Coronary artery (tissue), 2 donors: ENCODE measurements around the gene FAXDC2.

Experiments used
- DNase-seq: peaks from one replicate; pipeline ENCODE4 v3.0.0-alpha.2; 2017; ENCODE audit warnings: low spot score
- H3K27ac ChIP-seq, 2 donors: fragments of 200-600 bp; sonication (generic); one replicate each; pipeline ENCODE4 v1.5.1; 2016 to 2019
- H3K4me3 ChIP-seq: fragments of 200-600 bp; sonication (generic); 2 replicates; pipeline ENCODE4 v1.5.1; 2016; ENCODE audit warnings: mild to moderate bottlenecking, moderate library complexity
- CTCF ChIP-seq: fragments of 200-600 bp; sonication (generic); IDR thresholded peaks from one replicate; pipeline ENCODE4 v1.5.1; 2019; ENCODE audit warnings: antibody characterized with exemption

FAXDC2 gene

GRCh38 chr5:154811653-154812465 is 38.5 kb downstream of the FAXDC2 start:
- Histone ChIP-seq H3K27ac (peak overlapping the region in 1 of 2 donors; percentile 17), H3K4me3 (no peak overlapping the region)
- peak; percentile 80 for TF ChIP-seq CTCF
- DNase-seq = no peak

- H3K4me3 ChIP-seq = no peak overlapping the region
- peak overlapping the region in 1 of 2 donors; percentile 17 for H3K27ac ChIP-seq
- no peak for TF ChIP-seq CTCF
- DNase-seq = no peak
These were observed 39.2 kb downstream of the FAXDC2 start for GRCh38 chr5:154811239-154811638.

GRCh38 chr5:154806176-154806575 is 44.2 kb downstream of the FAXDC2 start:
- no peak for TF ChIP-seq CTCF
- Histone ChIP-seq H3K27ac (no peak overlapping the region), H3K4me3 (no peak overlapping the region)
- DNase-seq = no peak

- Histone ChIP-seq H3K27ac (no peak overlapping the region), H3K4me3 (no peak overlapping the region)
- no peak for TF ChIP-seq CTCF
- no peak for DNase-seq
These were observed 48.4 kb downstream of the FAXDC2 start for GRCh38 chr5:154802050-154802449.

GRCh38 chr5:154801083-154801482 is 49.3 kb downstream of the FAXDC2 start:
- Histone ChIP-seq H3K27ac (no peak overlapping the region), H3K4me3 (no peak overlapping the region)
- DNase-seq = no peak
- TF ChIP-seq CTCF = no peak

- Histone ChIP-seq H3K27ac (no peak overlapping the region), H3K4me3 (no peak overlapping the region)
- no peak for DNase-seq
- no peak for TF ChIP-seq CTCF
These were observed 49.8 kb downstream of the FAXDC2 start for GRCh38 chr5:154800582-154800981.

- TF ChIP-seq CTCF = no peak
- no peak for DNase-seq
- Histone ChIP-seq H3K27ac (no peak overlapping the region), H3K4me3 (no peak overlapping the region)
These were observed 52.6 kb downstream of the FAXDC2 start for GRCh38 chr5:154797762-154798161.
